HG03520 (cell line): ENCODE results near the gene OPN1LW.
"Not testable (repeated sequence)": the region's sequence is repeated elsewhere in the genome, so short reads cannot be mapped to it uniquely, and the experiment has no call there.

Experiments used
- ATAC-seq: cut with Tn5 transposase; IDR thresholded peaks from one replicate; pipeline ENCODE4 v1.9.1; 2021; ENCODE audit warnings: mild to moderate bottlenecking, moderate library complexity; ENCODE audit not compliant: unreplicated experiment

OPN1LW gene

DNA sequence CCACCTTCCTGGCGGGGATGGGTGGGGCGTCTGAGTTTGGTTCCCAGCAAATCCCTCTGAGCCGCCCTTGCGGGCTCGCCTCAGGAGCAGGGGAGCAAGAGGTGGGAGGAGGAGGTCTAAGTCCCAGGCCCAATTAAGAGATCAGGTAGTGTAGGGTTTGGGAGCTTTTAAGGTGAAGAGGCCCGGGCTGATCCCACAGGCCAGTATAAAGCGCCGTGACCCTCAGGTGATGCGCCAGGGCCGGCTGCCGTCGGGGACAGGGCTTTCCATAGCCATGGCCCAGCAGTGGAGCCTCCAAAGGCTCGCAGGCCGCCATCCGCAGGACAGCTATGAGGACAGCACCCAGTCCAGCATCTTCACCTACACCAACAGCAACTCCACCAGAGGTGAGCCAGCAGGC is at the start of gene OPN1LW:
OPN1LW (plus strand) TSS at position 234 of the 400 bp plus-strand sequence; CDS start at position 275, 41 bp downstream.
- not testable (repeated sequence) for ATAC-seq

DNA sequence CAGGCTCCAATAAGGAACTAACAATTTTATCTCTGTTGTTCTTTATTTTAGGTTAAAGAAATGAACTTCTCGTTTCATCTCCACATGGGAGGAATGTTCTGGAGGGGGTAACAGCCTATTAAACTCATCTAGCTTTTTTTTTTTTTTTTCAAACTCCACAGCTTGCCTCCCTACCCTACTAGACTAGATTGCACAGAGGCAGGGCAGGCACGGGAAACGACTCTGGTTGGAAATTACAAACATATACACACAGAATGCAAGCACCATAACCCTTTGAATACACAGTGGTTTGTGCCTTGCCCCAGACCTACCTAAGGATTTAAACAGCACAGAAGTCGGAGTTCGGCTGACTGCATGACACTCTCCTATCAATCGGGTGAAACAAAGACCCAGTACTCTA is 49.2 kb upstream of the OPN1LW start:
- ATAC-seq: no peak

GRCh38 chrX:154096140-154097002 is 47.7 kb upstream of the OPN1LW start:
- ATAC-seq: no peak

GRCh38 chrX:154097003-154097588 is 46.9 kb upstream of the OPN1LW start:
- peak; percentile 28 for ATAC-seq

GRCh38 chrX:154097589-154098541 is 46.2 kb upstream of the OPN1LW start, which contains the start of gene MECP2:
MECP2 (minus strand) TSS chrX:154097717.
- ATAC-seq: peak; percentile 76

DNA sequence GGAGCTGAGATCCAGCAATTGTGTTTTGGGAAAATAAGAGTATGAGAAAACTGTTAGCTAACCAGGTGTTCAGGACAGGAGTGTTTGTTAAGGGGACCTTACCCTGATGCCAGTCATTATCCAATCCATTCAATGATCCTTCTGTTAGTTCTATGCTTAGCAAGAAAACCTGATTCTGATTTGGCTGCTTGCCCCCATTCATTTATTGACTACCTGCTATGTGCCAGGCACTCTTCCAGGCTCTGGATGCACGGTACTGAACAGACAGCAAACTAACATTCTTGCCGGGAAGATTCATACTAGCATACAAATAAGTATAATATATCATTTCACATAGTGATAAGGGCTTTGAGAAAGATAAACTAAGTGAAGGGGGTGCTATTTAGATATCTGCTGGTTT is 45.5 kb upstream of the OPN1LW start:
- no peak for ATAC-seq

DNA sequence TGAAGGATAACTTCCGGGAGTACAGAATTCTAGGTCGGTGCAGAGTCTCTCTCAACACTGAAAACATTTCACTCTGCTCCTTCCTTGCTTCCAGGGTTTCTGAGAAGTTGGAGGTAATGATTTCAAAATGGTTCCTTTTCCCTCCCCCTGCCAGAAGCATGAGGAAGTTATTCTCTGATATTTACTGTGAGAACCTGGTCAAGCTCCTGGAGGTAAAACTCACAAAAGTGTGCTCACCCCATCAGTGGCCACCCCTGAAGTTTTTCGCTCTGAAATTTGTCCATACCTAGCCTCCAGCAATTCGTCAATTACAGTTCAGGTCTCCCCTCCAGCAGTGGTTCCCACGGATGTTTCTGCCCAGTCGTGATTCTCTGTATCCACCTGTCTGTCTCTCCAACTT is 30.3 kb upstream of the OPN1LW start:
- no peak for ATAC-seq

GRCh38 chrX:154114652-154115051 is 29.4 kb upstream of the OPN1LW start:
- no peak for ATAC-seq

- no peak for ATAC-seq
Observed at GRCh38 chrX:154115071-154115470, 29.0 kb upstream of the OPN1LW start.

DNA sequence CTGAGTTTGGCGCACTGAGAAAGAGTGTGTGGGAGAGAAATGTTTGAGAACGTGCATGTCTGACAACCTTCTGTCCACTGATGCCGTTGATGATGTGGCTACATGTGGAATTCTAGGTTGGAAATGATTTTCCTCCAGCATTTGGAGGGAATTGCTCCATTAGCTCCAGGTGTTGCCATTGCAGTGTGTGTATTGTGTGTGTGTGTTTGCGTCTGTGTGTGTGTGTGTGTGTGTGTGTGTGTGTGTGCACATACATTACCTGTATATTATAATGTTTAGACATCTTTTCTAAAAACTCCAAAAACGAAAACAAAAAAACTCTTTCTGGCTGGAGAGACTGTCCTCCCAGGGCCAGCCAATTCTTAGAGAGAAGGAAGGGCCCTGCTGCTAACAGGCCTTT is 28.3 kb upstream of the OPN1LW start:
- no peak for ATAC-seq

DNA sequence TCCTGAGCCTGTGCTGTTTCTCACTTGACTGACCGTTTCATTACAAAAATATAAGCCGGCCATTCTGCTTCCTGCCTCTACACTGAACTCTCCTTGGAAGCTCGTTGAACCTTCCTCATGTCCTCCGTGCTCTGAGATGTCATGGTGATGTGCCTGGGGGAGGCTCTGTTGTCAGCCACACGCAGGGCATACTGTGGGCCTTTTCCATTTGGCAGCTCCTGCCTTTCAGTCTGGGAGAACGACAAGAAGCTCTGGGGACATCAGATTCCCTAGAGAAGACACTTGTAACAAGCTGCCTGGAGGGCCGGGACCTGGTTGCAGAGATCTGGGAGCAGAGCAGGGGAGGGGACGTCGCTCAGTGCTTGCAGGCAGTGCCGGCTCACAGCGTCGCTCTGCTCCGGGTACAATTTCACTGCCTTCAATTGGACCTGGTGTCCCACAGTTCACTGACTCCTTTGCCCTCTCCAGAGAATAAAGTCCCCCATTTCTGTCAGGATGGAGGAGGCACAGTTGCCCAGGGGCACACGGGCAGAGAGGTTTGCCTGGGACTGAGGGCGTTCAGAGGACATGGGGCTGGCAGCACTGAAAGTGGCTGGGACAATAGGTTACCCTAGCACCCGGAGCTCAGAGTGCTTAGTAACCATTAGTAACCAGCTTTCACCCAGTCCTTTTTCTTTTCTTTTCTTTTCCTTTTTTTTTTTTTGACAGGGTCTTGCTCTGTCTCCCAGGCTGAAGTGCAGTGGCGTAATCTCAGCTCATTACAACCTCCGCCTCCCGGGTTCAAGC is 27.4 kb upstream of the OPN1LW start:
- no peak for ATAC-seq

- no peak for ATAC-seq
Observed at GRCh38 chrX:154117566-154117965, 26.5 kb upstream of the OPN1LW start.

GRCh38 chrX:154120567-154120966 is 23.5 kb upstream of the OPN1LW start:
- ATAC-seq: no peak

DNA sequence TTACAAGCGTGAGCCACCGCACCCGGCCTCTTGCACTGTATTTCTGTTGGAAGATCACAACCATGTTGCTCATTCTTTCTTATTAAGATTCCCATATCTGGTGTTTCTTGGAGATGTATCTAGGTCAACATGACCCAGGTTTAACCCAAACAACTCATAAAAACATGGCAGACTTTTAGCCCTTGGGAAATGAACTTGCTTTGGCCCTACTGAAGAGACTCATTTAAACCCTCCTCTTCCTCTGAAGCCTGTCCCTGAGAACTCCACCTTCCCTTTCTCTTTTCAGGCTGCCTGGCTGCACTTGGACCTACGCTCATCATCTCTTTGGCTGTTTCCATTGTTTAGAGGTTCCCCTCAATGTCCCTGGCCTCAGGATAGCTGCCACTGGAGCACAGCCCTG is 22.8 kb upstream of the OPN1LW start:
- ATAC-seq: no peak

GRCh38 chrX:154121961-154122360 is 22.1 kb upstream of the OPN1LW start:
- ATAC-seq: no peak

GRCh38 chrX:154123241-154124219 is 20.5 kb upstream of the OPN1LW start:
- ATAC-seq: no peak

DNA sequence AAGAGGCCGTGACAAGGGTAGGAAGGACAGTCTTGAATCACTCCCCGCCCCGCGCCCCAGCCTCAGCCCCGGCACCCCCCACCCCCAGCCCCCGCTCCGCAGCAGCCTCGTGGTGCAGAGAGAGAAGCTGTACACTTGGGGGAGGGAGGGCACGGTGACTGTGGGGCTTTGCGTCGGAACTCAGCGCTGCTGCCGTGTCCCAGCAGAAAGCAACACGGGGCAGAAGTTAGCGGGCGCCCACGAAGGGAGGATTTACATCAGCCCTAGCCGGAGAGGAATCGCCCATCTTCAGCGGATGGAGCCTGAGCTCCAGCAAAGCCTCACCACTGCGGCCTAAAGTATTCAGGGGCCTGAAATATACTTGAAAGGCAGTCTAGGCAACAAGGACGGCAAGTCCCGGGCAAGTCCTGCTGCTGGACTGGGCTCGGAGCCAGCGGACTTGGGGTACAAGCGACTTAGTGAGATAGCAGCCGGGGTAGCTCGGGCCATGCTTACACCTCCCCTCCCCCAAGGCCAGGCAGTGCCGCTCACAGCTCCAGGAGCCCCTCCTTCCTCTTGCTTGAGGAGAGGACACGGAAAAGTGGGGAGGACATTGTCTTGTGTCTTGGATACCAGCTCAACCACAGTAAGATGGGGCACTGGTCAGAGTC is 18.5 kb upstream of the OPN1LW start:
- no peak for ATAC-seq

DNA sequence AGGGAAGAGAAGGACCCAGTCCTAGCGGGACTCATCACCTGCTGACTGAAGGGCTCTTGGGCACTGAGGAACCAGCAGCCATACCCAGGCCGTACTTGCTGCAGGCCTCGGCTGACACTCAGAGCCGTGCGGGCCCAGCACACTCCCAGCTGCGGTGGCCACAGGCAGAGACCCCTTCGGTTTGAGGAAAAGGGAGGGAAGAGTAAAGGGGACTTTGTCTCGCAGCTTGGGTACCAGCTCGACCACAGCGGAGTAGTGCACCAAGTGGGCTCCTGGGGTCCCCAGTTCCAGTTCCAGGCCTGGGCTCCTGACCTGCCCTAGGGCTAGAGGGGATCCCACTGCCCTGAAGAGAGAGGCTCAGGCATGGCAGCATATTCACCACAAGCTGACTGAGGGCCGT is 17.9 kb upstream of the OPN1LW start:
- no peak for ATAC-seq

DNA sequence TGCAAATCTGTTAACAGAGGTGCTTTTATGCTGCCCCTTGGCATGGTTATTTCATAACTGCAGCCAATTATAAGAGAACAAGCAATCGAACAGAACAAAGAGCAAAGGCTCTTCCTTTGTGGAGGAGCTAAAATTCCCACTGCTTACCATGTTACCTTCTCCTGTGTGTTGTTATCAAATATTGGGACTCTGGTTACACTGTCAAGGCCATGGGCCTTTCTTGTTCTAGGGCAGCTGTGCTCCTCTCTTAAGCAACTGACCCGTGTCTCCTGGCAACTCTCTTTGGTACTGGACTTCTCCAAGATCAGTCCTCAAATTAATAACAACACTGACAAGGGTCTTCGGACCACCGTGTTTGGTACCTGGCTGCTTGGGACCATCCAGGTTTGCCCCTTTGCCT is 12.1 kb upstream of the OPN1LW start:
- ATAC-seq: no peak
